NCI-H526 treated with DMSO at 0.1 percent for 48 hours (cell line): ENCODE results near the gene ZNF814.
"Not testable (repeated sequence)": the region's sequence is repeated elsewhere in the genome, so short reads cannot be mapped to it uniquely, and the experiment has no call there.

ENCODE experiments used
- DNase-seq: peaks from one replicate; lab custom pipeline; 2025; lab: John Stamatoyannopoulos, UW

ZNF814 gene

GRCh38 chr19:57862351-57862750 is 26.5 kb downstream of the ZNF814 start:
- not testable (repeated sequence) for DNase-seq

DNA sequence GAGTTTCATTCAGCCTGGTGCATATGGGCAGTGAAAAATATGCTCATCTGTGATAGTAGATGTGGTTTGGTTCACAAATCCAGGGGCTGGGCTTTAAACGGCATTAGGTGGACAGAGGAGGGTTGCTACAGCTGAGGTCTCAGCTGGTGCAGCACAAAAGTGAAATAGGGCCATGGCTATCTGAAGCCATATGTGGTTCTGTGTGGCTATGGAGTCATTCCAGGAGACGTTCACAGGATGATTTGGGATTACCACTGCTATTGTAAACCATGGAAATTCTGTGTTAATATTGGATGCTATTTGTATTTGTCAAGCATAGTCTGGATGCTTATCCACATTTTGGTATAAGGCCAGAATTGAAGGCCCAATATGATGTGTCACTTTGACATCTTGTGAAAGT is 34.7 kb downstream of the ZNF814 start:
- DNase-seq = not testable (repeated sequence)

GRCh38 chr19:57851812-57852603 is 36.8 kb downstream of the ZNF814 start:
- DNase-seq = not testable (repeated sequence)

GRCh38 chr19:57850553-57851017 is 38.3 kb downstream of the ZNF814 start:
- no peak for DNase-seq

DNA sequence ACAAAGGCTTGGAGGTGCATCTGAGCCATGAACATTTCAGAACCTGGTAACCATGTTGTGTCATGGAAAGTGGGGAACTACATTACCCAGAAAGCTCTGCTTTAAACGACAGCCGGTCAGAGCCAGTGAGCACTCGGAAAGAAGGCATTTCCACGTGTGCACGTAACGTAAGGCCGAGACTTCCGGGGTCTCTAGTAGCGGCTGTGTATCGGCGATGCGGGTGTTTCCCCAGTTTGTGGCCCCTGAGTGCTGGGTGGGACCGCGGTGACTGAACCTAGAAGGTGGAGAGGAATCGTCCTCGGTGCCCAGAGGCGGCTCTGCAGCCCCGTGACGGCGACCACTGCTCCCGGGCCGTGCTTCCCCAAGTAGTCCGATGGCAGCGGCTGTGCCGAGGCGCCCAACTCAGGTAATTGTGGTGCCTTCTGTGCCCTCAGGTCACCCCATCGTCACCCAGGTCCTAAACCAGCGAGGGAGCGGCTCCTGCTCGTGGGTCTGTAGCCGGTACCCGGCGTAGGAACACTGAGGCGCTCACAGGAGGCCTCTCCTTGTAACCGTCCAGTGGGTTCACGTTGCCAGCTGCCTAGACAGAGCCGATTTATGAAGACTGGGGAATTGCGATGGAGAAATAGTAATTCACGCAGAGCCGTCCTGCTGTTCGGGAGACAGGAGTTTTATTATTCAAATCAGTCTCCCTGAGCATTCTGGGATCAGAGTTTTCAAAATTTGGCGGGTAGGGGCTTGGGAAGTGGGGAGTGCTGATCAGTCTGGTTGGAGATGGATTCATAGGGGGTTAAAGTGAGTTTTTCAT is 39.0 kb downstream of the ZNF814 start, which contains the start of gene ZNF587:
ZNF587 (plus strand) TSS at position 194 of the 808 bp plus-strand sequence; CDS start at position 374, 180 bp downstream.
- peak; percentile 68 for DNase-seq

- DNase-seq = not testable (repeated sequence)
Measured at GRCh38 chr19:57849162-57849665, 39.6 kb downstream of the ZNF814 start.

- DNase-seq = not testable (repeated sequence)
Measured at GRCh38 chr19:57847164-57847563, 41.7 kb downstream of the ZNF814 start.

GRCh38 chr19:57841122-57841763 is 47.6 kb downstream of the ZNF814 start:
- no peak for DNase-seq

- not testable (repeated sequence) for DNase-seq
Measured at GRCh38 chr19:57838622-57839191, 50.1 kb downstream of the ZNF814 start.

GRCh38 chr19:57836991-57837390 is 51.8 kb downstream of the ZNF814 start:
- not testable (repeated sequence) for DNase-seq

- DNase-seq = no peak
Measured at GRCh38 chr19:57830071-57830602, 58.7 kb downstream of the ZNF814 start, which contains the start of gene ZNF587B. ZNF587B (plus strand) TSS chr19:57830299; CDS start chr19:57830529, 230 bp downstream.

GRCh38 chr19:57829316-57829715 is 59.5 kb downstream of the ZNF814 start:
- no peak for DNase-seq

- no peak for DNase-seq
Measured at GRCh38 chr19:57825511-57825910, 63.3 kb downstream of the ZNF814 start.

GRCh38 chr19:57823608-57824007 is 65.2 kb downstream of the ZNF814 start:
- DNase-seq = not testable (repeated sequence)

DNA sequence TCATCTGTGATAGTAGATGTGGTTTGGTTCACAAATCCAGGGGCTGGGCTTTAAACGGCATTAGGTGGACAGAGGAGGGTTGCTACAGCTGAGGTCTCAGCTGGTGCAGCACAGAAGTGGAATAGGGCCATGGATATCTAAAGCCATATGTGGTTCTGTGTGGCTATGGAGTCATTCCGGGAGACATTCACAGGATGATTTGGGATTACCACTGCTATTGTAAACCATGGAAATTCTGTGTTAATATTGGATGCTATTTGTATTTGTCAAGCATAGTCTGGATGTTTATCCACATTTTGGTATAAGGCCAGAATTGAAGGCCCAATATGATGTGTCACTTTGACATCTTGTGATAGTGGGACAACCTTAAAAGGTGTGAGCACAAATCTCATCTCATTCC is 65.7 kb downstream of the ZNF814 start:
- DNase-seq = not testable (repeated sequence)

DNA sequence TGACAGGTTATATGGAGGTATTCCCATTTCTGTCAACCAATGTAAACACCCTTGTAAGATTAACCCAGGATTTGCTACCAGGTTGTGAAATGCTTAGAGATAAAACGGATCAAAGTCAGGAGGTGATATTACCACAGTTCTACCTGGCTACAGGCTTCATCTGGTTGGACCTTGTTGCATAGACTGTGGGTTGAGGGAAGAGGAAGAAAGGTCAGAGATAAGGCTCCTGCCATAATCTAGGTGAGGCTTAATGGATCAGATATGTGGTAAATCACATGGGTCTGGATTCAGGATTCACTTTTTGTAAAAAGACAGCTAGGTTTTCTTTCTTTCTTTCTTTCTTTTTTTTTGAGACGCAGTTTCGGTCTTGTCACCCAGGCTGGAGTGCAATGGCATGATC is 67.3 kb downstream of the ZNF814 start:
- not testable (repeated sequence) for DNase-seq

GRCh38 chr19:57821095-57821494 is 67.7 kb downstream of the ZNF814 start:
- DNase-seq = not testable (repeated sequence)

DNA sequence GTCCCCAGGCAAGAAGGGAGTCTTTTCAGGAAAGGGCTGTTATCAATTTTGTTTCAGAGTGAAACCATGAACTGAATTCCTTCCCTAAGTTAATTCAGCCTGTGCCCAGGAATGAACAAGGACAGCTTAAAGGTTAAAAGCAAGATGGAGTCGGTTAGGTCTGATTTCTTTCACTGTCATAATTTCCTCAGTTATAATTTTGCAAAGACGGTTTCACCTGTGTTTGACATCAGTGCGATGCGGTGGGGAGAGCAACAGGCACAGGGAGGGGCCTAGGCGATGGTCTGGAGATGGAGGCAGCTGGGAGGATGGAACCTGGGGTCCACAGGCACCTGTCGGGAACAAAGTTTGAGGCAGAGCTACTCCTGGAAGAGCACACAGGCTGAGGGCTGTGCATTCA is 68.2 kb downstream of the ZNF814 start:
- no peak for DNase-seq

DNA sequence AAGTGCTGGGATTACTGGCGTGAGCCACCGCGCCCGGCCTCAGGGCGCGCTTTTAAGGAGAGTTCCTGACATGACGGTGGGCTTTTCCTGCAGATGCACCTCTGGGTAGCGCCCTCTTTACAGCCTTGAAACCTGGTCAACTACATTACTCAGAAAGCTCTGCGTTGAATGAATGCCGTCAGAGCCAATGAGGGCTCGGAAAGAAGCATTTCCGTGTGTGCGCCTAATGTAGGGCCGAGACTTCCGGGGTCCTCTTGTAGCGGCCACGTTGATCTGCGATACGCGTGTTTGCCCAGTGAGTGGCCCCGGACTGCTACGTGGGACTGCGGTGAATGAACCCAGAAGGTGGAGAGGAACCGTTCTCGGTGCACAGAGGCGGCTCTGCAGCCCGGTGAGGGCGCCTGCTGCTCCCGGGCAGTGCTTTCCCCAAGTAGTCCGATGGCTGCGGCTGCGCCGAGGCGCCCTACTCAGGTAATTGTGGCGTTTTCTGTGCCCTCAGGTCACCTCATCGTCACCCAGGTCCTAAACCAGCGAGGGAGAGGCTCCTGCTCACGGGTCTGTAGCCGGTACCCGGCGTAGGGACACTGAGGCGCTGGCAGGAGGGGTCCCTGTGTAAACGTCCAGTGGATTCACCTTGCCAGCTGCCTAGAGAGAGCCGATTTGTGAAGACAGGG is 69.2 kb downstream of the ZNF814 start:
- DNase-seq = peak; percentile 92

DNA sequence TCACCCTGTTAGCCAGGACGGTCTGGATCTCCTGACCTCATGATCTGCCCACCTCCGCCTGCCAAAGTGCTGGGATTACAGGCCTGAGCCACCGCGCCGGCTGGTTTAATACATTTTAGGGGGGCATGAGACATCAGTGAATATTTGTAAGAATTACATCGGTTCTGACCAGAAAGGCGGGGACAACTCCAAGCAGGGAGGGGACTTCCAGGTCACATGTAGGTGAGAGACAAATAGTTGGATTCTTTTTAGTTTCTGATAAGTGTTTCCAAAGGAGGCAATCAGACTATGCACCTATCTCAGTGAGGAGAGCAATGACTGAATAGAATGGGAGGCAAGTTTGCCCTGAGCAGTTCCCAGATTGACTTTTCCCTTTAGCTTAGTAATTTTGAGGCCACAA is 70.5 kb downstream of the ZNF814 start:
- DNase-seq = no peak

GRCh38 chr19:57817976-57818375 is 70.9 kb downstream of the ZNF814 start:
- no peak for DNase-seq
